Measurements from ENCODE around the gene TSHZ2.
"Not testable (repeated sequence)": the region's sequence is repeated elsewhere in the genome, so short reads cannot be mapped to it uniquely, and the experiment has no call there.

Gene TSHZ2

DNA sequence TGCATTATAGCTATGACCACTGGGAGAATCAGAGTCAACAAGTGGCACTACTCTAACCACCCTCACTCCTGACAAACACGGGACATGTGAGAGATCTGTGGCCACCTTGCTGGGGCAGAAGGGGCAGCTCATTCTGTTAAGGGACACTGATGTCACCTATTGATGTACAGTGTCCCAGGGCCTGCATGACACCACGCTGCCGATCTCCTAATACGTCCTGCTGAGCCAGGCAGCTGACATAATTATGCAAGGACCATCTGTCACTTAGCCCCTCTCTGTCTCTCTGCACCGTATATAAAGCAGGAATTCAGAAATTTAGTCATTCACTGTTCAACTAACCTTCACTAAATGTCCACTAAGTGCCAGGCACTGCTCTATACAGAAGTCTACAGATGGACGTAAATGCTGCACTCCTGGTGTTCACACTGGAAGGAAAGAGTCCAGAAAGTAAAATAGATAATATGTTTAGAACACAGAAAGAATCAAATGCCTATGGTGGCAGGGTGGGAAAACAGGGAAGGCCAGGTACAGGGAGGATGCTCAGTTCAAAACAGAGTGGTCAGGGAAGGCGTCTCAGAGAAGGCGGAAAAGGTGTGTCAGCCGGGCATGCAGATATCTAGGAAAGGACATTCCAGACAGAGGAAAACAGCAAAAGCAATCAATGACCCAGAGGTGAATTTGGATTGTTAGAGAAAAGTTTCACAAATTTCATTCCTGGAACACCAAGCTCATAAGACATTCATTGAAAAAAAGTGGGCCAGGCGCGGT, 447.7 kb downstream of the TSHZ2 start:
- no peak for DNase-seq (ENCODE audit: low spot score)

DNA sequence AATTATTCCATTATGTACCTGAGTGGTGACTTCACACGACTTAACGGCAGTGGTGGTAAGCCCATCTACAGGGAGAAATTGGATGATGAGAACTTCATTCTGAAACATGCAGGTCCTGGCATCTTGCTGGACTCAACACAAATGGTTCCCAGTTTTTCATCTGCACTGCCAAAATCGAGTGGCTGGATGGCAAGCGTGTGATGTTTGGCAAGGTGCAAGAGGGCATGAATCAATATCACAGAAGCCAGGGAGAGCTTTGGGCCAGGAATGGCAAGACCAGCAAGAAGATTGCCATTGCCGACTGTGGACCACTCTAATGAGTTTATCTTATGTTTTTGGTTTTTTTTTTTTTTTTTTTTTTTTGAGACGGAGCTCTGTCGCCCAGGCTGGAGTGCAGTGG, 449.2 kb downstream of the TSHZ2 start:
- no peak for DNase-seq (ENCODE audit: low spot score)

DNA sequence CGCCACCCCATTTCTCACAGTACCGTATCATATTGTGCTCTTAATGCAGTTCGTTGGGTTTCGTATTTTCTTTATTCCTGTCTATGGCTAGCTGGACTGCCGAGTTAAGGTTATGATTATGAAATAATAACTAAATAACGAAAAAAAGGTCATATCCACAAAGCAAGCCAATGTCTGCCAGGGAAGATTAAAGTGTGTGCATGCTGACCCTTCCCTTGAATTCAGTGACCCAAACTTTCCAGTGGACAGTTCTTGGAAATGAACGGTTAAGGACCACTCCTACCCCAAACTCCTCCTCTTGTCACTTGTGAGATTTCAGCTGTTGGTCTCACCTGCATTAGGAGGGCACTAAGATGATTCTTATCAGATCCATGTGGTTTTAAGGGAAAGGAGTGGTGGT, 449.9 kb downstream of the TSHZ2 start:
- no peak for DNase-seq (ENCODE audit: low spot score)

DNA sequence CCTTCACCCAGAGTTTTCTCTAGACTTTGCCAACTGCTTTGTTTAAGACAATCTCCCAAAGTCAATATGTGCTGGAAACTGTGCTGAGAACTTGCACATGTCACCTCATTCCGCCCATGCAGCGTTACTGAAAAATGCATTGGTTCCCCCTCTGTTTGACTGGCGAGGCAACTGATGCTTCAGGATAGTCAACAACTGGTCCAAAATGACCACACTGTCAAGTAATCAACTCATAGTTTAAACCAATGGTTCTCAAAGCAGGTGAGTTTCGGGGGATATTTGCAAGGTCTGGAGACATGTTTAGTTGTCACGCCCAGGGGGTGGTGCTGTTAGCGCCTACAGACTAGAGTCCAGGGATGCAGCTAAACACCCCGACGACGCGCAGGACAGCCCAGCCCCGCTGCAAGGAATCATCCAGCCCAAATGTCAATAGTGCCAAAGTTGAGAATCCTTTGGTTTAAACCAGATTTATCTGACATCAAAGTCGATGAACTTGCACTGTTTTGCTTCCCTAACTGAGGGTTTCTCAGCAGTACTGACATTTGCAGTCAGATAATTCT, 451.5 kb downstream of the TSHZ2 start:
- DNase-seq (ENCODE audit: low spot score), result no peak

DNA sequence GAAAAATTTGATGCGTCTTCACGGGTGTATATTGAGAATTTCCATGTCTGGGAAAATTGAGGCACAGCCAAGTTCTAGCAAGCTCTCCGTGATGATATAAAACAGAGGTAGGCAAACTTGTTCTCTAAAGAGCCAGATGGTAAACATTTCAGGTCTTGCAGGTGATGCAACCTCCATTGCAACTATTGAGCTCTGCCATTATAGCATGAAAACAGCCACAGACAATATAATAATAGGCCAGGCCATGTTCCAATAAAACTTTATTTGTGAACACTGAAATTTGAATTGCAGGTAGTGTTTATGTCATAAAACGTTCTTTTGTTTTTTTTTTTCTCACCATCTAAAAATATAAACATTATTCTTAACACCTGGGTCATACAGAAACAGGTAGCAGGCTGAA, 453.3 kb downstream of the TSHZ2 start:
- no peak for DNase-seq (ENCODE audit: low spot score)

DNA sequence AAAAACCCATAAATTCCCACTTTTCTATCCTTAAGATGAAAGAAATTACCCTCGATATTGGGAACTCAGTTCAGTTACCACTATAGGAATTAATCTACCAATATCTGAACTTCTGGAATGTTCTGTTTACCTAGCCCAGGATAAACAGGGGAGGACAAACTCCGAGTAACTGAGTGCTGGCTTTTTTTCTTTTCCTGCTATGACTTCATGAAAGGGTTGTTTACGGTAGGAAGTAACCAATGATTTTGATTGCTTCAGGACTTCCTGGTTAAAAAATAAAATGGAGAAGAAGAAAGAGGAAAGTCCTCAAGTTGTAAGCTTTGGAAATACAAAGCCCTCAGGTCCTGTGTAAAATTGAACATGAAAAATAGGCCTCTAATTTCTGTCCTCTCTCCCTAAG, 453.8 kb downstream of the TSHZ2 start:
- no peak for DNase-seq (ENCODE audit: low spot score)

DNA sequence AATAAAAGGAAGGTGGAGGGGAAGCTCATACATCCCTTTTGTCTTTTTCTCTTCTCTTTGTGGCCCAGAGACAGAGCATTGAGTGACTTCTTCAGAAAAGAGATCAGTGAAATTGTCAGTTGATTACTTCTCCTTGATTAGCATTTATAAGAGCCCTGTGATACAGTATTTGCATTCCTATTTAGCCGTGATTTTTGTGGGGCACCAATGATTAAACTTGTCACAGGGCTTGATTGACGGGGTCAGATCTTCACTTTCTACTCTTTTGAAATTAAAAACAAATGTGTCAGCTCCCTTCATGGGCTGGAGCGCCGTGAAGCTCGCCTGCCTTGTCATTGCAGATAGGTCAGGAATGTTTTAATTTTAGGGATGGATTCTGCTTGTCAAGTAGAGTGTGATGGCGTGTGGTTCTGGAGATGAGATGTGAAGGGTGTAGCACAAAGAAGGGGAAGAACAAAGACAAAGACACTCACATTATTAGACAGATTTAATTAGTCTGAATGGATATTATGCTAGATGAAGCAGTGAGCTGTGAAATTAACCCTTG, 454.7 kb downstream of the TSHZ2 start:
- no peak for DNase-seq (ENCODE audit: low spot score)

DNA sequence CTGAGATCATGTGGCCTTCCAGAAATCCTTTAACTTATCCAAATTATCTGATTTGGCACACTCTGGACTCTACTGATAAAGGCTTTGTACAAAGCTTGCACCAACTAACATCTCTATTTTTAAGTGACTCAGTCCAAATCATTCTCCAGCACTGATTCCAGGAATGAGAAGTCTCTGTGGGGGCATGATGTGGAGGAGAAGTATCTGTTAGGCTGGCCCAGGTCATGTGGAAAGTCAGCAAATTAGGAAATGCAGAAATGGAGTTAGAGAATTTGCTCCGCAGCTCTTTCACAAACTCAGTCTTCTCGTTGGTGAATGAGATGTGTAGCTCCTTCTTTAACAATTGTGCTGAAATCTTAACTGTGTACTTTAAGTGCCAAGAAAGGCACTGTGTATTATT, 455.8 kb downstream of the TSHZ2 start:
- DNase-seq (ENCODE audit: low spot score), result no peak

DNA sequence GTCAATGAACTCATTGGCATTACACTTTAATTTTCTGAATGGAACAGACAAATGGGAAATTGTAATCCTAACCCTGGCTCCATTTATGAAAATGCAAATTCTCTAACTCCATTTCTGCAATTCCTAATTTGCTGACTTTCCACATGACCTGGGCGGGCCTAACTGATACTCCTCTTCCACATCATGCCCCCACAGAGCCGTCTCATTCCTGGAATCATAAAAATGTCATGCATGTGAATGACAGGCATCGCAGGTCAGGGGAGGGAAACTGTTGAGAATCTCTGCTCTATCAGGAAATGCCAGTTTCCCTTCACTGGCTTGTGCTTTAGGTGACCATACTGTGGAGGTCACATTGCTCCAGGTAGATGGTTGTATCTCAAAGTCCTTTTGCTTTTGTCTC, 456.4 kb downstream of the TSHZ2 start:
- no peak for DNase-seq (ENCODE audit: low spot score)

DNA sequence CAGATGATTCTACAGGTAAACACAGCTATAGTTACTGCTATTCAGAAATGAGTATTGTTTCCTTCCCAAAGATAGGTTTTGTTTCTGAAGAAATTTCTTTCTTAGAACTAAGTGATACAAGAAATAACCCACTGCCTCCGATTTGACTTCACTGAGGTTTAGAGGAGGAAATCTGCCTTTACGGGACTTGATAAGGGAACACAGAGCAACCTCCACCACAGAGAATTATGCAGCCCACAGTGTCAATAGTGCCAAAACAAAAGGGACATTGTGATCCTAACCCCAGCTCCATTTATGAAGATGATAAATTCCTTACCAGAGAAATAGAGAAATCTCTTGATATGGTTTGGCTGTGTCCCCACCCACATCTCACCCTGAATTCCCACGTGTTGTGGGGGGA, 456.8 kb downstream of the TSHZ2 start:
- no peak for DNase-seq (ENCODE audit: low spot score)

DNA sequence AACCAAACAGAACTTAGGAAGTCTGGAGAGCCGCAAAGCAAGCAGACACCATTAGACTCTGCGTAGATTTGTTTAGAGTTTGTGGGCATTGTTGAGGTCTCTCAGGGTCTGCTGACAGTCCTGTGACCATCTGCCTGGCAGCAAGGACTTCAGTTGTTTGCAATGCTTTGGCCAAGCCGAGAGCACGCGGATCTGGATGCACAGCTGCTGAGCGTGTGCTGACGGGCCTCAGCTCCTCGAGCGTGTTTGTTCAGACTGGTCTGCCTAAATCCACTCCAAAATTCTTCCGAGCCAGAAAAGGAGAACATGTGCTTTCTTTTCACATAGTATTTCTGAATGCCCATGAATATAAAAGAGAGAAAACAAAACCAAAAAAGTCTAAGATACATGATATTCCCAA, 462.5 kb downstream of the TSHZ2 start:
- DNase-seq (ENCODE audit: low spot score), result no peak

DNA sequence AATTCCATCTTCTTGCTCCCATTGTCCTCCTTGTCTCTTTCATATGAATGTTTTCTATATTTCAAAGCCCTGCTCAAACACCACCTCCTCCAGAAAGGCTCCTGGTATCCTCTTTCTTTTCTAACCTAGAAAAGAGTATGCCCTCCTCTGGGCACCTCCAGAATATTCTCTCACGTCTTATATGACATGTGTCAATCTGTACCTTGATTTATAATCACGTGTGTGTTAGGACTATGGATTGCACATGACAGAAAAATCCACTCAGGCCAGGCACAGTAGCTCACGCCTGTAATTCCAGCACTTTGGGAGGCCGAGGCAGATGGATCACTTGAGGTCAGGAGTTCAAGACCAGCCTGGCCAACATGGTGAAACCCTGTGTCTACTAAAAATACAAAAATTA, 464.8 kb downstream of the TSHZ2 start:
- DNase-seq (ENCODE audit: low spot score), result not testable (repeated sequence)

DNA sequence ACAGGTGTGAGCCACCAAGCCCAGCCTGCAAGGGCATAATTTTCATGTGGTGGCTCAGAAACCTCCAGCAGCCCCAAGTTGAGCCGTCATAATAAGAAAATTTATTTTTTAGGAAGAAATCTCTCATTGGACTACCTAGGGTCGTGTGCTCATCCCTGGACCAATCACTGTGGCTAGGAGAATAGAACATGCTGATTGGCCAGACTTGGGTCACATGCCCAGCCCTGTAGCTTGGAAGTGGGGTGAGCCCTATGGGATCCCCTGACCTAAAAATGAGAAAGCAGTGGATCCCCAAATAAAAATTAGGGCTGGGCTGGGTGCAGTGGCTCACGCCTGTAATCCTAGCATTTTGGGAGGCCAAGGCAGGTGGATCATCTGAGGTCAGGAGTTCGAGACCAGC, 466.2 kb downstream of the TSHZ2 start:
- DNase-seq (ENCODE audit: low spot score), result no peak

DNA sequence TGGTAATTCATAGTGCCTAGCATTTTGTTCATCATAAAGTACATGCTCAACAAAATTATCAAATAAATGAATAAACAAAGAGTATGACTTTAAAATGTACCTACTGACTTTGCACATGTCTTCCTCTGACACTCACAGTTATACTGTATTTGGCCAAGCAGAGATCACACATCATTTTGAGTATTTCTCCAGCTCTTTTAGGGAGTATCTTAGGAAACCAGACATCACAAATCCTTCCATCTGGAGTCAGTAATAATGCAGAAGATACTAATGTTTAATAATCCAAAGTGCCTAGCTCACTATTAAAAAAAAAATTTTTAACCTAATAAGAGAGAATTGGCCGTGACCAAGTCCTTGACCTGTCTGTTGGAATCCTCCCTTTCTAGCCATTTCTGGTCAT, 466.9 kb downstream of the TSHZ2 start:
- DNase-seq (ENCODE audit: low spot score), result no peak

DNA sequence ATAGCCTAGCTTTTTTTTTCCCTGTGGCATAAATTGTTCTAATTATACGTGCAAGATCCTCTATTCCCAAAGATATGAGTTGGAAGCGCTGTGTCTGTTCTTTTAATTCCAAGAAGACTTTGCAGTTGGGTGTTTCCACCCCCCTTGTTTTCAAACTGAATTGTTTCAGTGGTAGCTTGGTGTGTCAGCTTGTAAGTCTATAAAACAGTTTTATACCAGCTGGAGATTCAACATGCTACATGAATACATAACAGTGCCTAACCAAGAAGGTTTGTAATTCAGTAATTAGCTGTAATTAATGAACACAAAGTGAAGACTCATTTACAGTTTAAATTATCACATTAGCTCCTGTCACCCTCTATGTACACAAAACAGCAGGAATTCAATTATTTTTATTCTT, 467.5 kb downstream of the TSHZ2 start:
- DNase-seq (ENCODE audit: low spot score), result no peak

DNA sequence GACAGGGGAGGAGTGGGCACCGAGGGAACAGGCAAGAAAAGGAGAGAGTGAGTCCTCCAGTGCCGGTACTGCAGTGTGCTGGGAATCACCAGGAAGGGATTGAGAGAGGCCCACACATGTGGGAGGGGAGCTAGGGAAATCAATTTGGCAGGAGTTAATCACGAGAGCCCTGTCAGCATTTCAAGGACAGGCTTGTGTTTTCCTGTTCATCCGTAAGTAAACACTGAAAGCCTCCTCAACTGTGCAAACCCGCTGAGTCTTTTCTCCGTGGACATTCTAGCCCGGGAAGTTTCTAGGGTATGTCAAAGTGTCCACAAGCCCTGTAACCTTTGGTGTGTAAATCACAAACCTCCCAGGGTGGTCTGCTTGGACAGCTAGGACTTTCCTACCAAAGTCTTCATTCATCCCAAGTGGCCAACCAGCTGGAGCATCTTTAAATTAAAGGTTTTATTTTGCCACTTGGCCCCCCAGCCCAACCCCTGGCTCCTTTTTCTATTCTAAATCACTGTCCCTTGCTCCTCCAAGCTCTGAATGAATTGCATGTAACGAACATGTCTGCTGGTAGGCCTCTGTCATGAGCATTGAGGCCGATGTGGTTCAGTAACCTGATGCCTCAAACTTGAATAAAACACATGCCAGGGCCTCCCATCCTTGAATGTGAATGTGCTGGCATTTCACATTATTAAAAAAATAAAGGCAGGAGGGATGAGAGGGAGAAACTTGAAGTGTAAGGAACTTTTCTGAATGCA, 472.4 kb downstream of the TSHZ2 start:
- no peak for DNase-seq (ENCODE audit: low spot score)

DNA sequence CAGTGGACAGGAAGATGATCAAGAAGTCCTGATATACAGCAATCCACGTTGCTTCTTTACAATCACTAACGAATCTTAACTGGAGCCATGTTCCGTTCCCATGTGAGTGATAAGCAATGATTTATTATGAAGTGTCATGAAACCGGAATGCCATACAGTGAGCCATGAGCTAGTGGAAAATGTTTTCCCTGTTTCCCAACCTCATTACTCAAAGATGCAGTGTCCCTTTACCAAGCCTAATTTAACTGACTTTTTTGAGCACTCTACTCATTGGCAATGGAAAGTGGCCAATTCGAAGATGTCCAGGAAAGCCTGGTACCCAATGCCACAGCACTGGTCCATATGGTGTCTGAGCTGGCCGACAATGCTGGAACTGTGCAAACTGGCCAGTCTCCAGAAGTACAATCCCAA, 473.2 kb downstream of the TSHZ2 start:
- DNase-seq (ENCODE audit: low spot score), result no peak

DNA sequence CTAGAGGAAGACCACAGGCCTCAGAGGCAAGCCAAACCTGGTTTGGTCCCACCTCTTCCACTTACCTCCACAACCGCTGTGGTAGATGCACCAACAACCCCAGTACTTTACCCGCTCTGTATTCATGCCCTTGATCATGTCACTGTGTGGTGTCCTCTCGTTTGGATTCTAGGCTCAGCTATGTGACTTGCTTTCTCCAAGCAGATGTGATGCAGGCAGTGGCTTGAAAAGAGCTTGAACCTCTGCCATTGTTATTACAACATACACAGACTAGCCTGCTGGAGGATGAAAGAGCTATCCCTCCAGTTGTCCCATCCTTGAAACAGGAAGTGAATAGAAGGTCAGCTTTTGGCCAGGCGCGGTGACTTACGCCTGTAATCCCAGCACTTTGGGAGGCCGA, 473.8 kb downstream of the TSHZ2 start:
- DNase-seq (ENCODE audit: low spot score), result no peak

DNA sequence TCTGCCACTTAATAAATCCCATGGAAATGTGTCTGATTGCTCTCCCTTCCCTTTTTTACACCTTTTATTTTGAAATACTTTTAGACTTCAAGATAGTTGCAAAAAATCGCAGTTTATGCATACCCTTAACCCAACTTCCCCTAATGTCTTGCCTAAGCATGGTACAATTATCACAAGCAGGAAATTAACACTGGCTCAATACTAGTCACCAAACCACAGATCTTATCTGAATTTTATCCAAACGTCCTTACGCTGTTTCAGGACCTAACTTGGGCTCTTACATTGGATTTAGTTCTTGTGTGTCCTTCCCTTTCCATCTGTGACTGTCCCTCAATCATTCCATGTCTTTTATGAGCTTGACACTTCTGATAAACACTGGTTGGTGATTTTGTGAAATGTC, 475.2 kb downstream of the TSHZ2 start:
- no peak for DNase-seq (ENCODE audit: low spot score)

DNA sequence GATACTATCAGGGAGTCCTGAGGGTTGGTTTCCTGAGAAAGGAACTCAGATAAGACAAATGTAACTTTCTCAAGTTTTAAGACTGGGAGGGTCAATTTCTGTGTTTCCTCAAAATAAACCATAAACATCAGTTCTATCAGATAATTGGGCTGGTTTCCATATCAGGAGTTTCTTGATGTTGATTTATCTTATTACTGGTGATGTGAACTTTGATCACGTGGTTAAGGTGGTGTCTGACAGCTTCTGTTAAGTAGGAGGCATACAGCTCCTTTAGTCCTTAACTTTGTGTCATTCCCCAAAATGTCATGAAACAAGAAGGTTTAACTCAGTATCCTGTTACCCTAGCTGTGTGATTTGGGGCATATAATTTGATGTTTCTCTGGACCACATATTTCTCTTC, 476.3 kb downstream of the TSHZ2 start:
- no peak for DNase-seq (ENCODE audit: low spot score)

DNA sequence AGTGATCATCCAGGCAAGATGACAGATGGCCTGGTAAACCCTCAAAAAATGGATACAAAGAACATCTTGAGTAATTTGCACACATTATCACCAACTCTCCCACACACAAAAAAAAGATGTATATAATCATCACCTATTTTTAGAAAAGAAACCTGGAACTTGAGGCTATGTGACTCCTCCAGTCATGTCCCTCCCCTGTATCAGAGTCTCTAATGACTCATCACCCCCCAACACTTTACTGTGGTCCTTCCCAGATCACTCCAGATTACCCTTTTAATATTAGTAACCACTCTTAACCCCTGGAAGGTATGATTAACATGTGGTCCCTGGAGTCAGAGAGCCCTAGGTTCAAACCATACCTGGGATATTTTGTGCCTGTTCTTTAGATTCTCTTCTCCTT, 476.7 kb downstream of the TSHZ2 start:
- DNase-seq (ENCODE audit: low spot score), result no peak

DNA sequence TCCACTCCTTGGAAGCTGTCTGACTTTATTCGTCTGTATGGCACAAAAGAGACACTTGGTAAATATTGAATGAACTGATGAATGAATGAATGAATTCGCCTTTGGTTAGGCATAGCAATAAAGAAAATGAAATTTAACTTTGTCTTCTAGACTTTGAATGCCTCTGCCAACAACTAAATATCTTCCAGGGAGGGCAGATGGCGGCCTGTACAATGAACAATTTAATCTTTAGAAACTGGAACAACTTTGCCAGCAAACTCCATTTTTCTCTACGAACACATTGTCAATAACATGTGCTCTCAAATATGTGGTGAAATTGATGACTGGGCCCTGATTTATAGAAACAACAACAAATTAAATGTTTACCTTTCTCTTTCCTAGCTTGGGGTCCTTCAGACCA, 480.9 kb downstream of the TSHZ2 start:
- DNase-seq (ENCODE audit: low spot score), result no peak

DNA sequence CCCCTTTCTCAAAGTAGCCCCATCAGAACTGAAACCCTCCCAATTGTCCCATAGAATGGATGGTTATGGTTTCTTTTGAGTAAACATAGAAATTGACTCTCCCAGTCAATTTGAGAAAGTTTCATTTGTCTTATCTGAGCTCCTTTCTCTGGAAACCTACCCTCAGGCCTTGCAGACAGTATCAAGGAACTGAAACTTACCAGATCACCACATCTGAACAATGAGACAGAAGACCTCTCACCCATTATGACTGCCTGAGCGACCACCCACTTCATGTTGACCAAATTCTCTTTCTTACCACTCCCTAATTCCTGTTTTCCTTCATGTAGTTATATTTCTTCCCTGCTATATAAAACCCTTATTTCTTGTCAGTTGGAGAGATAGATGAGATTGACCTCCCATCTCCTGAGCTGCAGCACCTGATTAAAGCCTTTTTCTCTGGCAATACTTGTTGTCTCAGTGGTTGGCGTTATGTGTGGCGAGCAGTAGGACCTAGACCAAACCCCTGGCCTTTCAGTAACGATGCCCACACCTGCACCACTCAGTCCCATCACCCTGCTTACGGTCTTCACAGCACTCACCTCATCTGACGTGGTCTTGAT, 482.6 kb downstream of the TSHZ2 start:
- DNase-seq (ENCODE audit: low spot score), result no peak

Measured in HuH-7.5 (cell line).